Activated naive CD8-positive, alpha-beta T cell treated with anti-CD3 and anti-CD28 coated beads for 36 hours (primary cell): ENCODE data around the gene ANKMY2. TPM values are rescaled to one million over a fixed set of nuclear protein-coding genes. Genes with fewer than 3 reads are reported as not detected.

Source experiments
- DNase-seq: peaks from one replicate; pipeline ENCODE4 v3.0.0; 2021
- H3K27ac Mint-ChIP-seq: one replicate; pipeline ENCODE4 v1.8.0; 2022; ENCODE audit warnings: mild to moderate bottlenecking, moderate library complexity, mixed read lengths
- H3K27me3 Mint-ChIP-seq: one replicate; pipeline ENCODE4 v1.8.0; 2022; ENCODE audit warnings: mild to moderate bottlenecking, mixed read lengths
- H3K36me3 Mint-ChIP-seq: one replicate; pipeline ENCODE4 v1.8.0; 2021; ENCODE audit warnings: mild to moderate bottlenecking, mixed read lengths
- H3K4me1 Mint-ChIP-seq: one replicate; pipeline ENCODE4 v1.8.0; 2021; ENCODE audit warnings: mixed read lengths
- H3K4me3 Mint-ChIP-seq: one replicate; pipeline ENCODE4 v1.8.0; 2022; ENCODE audit warnings: mild to moderate bottlenecking, moderate library complexity, mixed read lengths
- H3K9me3 Mint-ChIP-seq: one replicate; pipeline ENCODE4 v1.8.0; 2022; ENCODE audit warnings: mixed read lengths
- total RNA-seq, 2 experiments: library from RNA; stranded (reverse); gene quantifications; one replicate each; pipeline ENCODE4 v1.2.3, GENCODE V29; 2021

Gene ANKMY2
- total RNA-seq, 2 experiments from 2014 or later: 12.1 to 12.5 TPM

GRCh38 chr7:16556359-16556758 lies 89.2 kb downstream of the ANKMY2 start:
- Mint-ChIP-seq H3K27ac (no peak overlapping the region), H3K27me3 (peaks cover 5% of the 10 kb centered on the region)

GRCh38 chr7:16554518-16555236 lies 90.9 kb downstream of the ANKMY2 start:
- Mint-ChIP-seq H3K4me3 (no peak overlapping the region), H3K4me1 (no peaks in the 10 kb centered on the region), H3K36me3 (no peaks in the 10 kb centered on the region), H3K27me3 (peaks cover 5% of the 10 kb centered on the region), H3K9me3 (no peaks in the 10 kb centered on the region), H3K27ac (no peak overlapping the region)
- DNase-seq: no peak

More at GRCh38 chr7:16556359-16556758, 89.2 kb downstream of the ANKMY2 start:
- no peaks in the 10 kb centered on the region for H3K36me3 Mint-ChIP-seq
- H3K9me3 Mint-ChIP-seq: no peaks in the 10 kb centered on the region
- DNase-seq: no peak
- H3K4me1 Mint-ChIP-seq: no peaks in the 10 kb centered on the region
- H3K4me3 Mint-ChIP-seq: no peak overlapping the region

GRCh38 chr7:16550671-16551070 lies 94.9 kb downstream of the ANKMY2 start:
- Mint-ChIP-seq H3K4me3 (no peak overlapping the region), H3K27ac (no peak overlapping the region), H3K9me3 (no peaks in the 10 kb centered on the region), H3K27me3 (peaks cover 5% of the 10 kb centered on the region), H3K36me3 (no peaks in the 10 kb centered on the region), H3K4me1 (no peaks in the 10 kb centered on the region)
- no peak for DNase-seq

Other genes with a start within 250 kb of the ANKMY2 start
- 1 to 10 TPM; 1.7 to 1.9 TPM for gene CRPPA, start 224.2 kb downstream of the ANKMY2 start, total RNA-seq
- gene SOSTDC1, start 180.0 kb downstream of the ANKMY2 start, total RNA-seq: not detected
- gene LRRC72, start 118.9 kb downstream of the ANKMY2 start, total RNA-seq: not detected
- 100 to 1,000 TPM; 158 to 162 TPM for gene BZW2, start 427 bp upstream of the ANKMY2 start, total RNA-seq
- 1 to 10 TPM; 1.1 to 1.4 TPM for gene TSPAN13, start 108.0 kb upstream of the ANKMY2 start, total RNA-seq
- not detected for gene AGR2, start 159.2 kb upstream of the ANKMY2 start, total RNA-seq
- gene AGR3, start 236.2 kb upstream of the ANKMY2 start, total RNA-seq: not detected